Subcutaneous adipose tissue (tissue), 4 donors: ENCODE data around the gene SP6. TPM values are rescaled to one million over a fixed set of nuclear protein-coding genes. Genes with fewer than 3 reads are reported as not detected.

Experiments
- total RNA-seq, 4 donors: library from RNA; depleted of rRNA; stranded (reverse); fragments of >200 nt; gene quantifications; one replicate each; pipeline ENCODE4 v1.1.0, GENCODE V29; 2016
- TF ChIP-seq, protein P1 (sequence below): fragments of 450-650 bp; IDR thresholded peaks from one replicate; pipeline ENCODE4 v1.5.1; 2016; ENCODE audit warnings: low read depth, mild to moderate bottlenecking, control low read depth, antibody characterized with exemption, moderate library complexity

SP6 gene
- total RNA-seq, 4 donors from 2014 or later = 0.16 to 1.3 (median 0.17) TPM; not detected in 1

DNA sequence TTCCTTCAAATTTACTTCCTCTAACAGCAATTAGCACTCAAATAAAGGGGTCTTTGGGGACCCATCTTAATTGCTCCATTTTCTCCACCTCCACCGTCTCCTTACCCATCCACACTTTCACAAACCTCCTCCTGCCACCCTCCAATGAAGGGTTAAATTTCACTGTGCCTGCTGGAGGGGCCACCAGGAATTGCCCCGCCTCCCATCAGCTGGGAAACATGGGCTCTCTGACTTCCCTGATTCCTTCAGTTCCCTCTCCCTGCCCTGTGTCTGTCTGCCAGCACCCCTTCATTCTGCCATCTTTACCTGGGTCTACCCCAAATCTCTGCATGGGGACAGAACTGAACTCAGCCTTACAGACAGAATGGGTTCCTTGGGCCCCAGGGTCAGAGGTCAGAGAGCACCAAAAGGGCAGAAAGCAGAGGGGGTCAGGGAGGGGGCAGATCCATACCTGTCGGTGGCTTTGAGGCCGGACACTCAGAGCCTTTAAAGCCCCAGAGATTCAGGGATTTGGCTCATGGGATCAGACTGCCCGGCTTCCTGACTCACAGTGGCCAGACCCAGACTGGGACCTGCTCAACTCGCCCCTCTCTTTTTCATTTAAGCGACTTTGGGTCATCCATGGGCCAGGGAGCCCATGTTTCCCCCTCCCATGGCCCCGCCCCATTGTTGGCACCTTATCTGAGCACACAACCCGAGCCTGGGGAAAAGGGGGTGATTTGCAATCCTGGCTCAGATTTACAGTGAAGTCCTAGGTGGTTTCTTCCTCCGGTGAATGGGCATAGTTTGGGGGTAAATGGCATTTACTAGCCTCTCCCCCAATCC, 27.5 kb upstream of the SP6 start:
- TF ChIP-seq, protein P1, sequence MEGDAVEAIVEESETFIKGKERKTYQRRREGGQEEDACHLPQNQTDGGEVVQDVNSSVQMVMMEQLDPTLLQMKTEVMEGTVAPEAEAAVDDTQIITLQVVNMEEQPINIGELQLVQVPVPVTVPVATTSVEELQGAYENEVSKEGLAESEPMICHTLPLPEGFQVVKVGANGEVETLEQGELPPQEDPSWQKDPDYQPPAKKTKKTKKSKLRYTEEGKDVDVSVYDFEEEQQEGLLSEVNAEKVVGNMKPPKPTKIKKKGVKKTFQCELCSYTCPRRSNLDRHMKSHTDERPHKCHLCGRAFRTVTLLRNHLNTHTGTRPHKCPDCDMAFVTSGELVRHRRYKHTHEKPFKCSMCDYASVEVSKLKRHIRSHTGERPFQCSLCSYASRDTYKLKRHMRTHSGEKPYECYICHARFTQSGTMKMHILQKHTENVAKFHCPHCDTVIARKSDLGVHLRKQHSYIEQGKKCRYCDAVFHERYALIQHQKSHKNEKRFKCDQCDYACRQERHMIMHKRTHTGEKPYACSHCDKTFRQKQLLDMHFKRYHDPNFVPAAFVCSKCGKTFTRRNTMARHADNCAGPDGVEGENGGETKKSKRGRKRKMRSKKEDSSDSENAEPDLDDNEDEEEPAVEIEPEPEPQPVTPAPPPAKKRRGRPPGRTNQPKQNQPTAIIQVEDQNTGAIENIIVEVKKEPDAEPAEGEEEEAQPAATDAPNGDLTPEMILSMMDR = no peak

DNA sequence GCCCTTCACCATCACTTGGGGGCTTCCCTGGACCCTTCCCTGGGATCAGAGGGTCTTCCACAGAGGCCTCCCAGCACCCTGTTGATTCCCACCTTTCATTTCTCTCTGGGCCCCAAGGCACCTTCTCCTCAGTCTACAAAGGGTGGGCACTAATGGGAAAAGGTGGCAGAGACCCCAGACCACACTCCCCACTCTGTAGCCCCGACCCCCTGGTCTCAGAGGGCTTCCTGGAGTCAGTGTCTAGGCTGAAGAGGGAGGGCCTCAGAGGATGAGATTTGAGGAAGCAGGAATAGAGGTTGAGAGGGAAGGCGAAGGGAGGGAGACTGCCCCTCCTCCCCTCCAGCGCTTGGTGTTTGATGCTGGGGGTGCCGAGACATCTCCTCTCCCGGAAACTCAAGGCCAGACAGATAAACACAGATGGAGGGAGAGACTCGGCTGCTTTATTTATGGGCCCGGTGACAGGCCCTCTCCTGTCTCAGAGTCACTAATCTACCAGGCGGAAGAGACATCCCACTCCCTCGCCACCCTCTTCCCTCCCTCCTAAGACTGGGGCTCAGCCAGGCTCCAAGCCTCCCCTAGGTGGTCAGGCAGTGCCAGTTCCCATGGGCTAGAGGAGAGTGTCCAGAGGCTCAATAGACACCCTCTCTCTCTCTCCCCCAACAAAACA, 26.5 kb upstream of the SP6 start:
- TF ChIP-seq, protein P1 = no peak

DNA sequence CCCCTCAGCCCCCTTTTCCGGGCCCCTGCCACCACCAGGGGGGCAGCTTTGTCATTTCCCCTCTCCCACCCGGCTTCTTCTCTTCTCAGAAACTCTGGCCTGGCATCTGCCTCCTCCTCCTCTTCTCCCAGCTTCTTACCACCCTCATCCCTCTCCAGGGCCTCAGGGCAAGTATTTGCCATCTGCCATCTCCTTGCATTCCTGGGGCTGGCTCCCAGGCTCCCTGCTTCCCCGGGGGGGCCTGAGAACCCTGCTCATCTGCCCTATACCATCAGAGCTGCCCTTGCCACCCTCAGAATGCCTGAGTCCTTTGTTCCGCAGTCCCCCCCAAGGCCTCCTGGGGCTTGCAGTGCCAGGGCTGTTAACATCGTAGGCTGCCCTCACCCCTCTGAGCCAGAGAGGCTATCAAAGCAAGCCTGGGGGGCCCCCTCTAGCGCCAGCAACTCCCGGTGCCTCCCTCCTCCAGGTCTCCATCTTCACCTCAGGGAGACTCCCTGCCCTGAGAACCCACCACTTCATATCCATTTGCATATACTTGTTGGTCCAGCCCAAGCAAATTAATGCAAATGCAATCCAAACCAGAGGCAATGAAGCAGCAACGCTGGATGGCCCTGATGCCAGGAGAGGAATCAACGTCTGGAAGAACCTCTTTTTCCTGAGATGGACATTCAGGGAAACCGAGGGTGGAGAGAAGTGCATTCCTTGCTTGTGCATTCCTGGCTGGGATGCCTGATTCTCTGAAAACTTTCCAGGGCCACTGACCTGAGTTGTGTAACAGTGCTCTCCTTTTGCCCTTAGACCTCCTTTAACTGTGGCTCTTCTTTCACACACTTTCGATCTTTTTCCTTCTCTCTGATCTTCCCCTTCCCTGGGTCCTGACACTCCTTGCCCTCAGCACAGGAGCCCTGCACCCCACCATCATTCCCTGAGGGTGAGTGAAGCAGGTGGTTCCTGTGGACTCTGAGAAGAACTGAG, 24.3 kb upstream of the SP6 start:
- TF ChIP-seq, protein P1 = no peak

DNA sequence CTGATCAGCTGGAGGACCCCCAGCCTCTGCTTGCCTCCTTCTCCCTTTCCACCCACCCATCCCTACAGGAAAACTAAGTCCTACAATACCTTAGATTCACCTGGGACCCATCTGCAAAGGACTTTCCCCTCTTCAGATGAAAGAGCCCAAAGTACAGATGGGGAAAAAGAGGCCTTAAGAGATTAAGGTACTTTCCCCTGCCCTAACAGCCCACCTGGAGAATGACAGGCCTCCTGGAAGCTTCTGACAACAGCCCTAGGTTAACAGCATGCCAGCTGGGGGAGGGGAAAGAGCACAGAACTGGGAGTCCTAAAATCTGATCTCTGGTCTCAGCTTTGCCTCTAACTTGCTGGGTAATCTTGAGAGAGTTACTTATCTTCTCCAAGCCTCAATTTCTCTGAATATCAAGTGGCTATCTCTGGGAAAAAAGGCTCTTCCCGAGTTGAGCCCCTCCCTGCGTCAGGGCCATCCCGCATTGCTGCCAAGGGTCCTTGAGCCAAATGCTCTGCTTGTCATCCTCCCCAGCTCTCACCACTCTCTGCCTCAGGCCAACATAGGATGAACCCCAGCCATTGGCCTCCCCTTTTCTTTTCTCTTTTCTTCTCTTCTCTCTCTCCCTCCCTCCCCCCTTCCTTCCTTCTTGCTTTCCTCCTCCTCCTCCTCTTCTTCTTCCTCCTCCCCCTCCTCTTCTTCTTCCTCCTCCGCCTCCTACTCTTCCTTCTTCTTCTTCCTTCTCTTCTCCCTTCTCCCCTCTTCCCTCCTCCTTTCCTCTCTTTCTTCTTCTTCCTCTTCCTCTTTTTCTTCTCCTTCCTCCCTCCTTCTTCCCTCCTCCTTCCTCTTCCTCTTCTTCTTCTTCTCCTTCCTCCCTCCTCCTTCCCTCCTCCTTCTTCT, 22.5 kb upstream of the SP6 start:
- TF ChIP-seq, protein P1 = no peak

DNA sequence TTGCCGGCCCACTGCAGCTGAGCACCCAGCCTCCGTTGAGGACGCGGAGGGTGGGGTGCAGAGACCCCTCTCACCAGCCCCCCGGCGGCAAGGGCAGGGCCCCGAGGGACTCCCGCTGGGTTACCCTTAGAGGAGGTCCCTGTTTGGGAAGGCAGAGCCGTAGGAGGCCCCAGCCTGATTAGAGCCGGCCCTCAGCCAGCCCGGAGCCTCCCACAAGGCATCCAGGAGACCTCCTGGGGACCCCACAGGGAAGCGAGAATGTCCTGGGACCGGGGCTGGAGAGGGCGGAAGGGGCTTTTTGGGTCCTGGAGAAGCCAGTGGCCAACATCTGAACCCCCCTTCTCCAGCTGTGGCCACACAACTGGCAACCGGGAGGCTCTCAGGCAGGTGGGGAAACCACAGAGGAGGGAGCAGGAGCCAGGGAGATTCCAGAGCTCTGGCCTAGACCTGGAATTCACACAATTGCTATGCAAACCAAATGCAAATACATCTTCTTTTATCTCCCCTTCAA, 21.7 kb upstream of the SP6 start:
- TF ChIP-seq, protein P1 = no peak

DNA sequence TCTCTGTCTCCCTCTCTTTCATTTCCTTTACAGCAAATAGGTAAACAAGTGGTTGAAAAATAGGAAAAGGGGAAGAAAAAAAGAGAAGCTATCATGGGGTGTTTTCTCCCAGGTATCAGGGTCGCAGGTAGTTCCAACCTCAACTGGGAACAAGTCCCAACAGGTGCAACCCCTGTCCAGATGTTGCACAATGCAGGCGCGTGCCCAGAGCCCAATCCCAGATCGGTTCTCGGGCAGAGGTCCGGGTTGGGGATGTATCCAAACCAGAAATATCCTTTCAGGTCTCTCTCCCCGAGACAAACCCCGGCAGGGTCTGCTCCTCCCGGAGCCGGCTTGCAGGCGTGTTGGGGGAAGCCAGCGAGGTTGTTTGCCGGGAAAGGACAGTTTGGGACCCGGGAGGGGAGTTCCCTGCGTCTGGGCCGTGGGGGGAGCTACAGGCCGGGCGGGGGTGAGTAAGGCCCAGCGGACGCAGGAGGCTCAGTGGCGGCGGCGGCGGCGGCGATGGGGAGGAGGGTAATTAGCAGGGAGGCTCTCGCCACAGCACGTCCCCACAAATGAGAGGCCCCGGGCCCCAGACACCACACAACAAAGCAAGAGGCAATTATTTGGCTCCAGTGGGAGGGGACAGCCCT, 21.2 kb upstream of the SP6 start:
- TF ChIP-seq, protein P1 = no peak
